ENCODE data around the gene SLC37A4. TPM values are rescaled to one million over a fixed set of nuclear protein-coding genes. Genes with fewer than 3 reads are reported as not detected.
"Not testable (repeated sequence)": the region's sequence is repeated elsewhere in the genome, so short reads cannot be mapped to it uniquely, and the experiment has no call there.

The SLC37A4 gene
- total RNA-seq, 1 donor: 2.4 TPM

DNA sequence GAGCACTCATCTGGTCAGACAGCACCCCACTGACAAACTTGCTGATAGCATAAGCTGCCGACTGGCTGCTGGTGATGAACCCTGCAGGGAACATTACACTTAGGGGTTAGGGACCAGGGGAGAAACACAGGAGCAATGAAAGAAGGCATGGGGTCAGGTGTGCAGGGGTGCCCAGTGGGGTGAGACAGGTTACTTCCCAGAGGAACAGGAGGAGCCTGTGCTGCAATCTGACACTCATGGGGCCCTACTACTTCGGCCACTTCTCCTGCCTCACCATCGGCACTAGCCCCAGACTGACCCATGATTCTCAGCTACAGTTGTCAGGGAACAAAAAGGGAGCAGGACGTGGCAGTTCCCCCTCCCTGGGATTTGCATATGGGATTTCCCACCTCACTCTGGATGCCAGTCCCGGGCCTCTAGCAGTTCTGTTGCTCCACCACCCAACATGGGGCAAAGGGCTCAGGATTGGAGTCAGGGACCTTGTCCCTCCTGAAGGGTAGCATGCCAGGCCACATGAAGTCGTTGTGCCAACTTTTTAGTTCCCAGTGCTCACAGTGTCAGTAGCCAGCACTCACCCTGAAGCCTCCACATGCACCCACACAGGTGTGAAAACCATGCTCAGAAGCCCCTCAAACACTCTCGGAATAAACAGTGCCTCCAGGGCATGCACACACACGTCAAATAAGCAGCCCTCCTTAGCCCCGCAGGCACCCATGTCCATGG lies 2.2 kb downstream of the SLC37A4 start:
- Histone ChIP-seq H3K27me3 (ENCODE audit: insufficient read depth, low read length) (no peaks in the 10 kb centered on the region), H3K9me3 (ENCODE audit: low read depth, low read length) (no peaks in the 10 kb centered on the region), H3K4me1 (ENCODE audit: insufficient read depth, low read length) (peaks cover 19% of the 10 kb centered on the region), H3K4me3 (ENCODE audit: low read length) (no peak overlapping the region)

- peaks cover 19% of the 10 kb centered on the region for H3K4me1 ChIP-seq (ENCODE audit: insufficient read depth, low read length)
- no peaks in the 10 kb centered on the region for H3K27me3 ChIP-seq (ENCODE audit: insufficient read depth, low read length)
- H3K4me3 ChIP-seq (ENCODE audit: low read length): no peak overlapping the region
- H3K9me3 ChIP-seq (ENCODE audit: low read depth, low read length): no peaks in the 10 kb centered on the region
Observed at GRCh38 chr11:119027561-119028345, 2.9 kb downstream of the SLC37A4 start.

GRCh38 chr11:119026970-119027369 lies 3.7 kb downstream of the SLC37A4 start:
- no peaks in the 10 kb centered on the region for H3K27me3 ChIP-seq (ENCODE audit: insufficient read depth, low read length)
- peaks cover 19% of the 10 kb centered on the region for H3K4me1 ChIP-seq (ENCODE audit: insufficient read depth, low read length)
- no peak overlapping the region for H3K4me3 ChIP-seq (ENCODE audit: low read length)
- H3K9me3 ChIP-seq (ENCODE audit: low read depth, low read length): no peaks in the 10 kb centered on the region

DNA sequence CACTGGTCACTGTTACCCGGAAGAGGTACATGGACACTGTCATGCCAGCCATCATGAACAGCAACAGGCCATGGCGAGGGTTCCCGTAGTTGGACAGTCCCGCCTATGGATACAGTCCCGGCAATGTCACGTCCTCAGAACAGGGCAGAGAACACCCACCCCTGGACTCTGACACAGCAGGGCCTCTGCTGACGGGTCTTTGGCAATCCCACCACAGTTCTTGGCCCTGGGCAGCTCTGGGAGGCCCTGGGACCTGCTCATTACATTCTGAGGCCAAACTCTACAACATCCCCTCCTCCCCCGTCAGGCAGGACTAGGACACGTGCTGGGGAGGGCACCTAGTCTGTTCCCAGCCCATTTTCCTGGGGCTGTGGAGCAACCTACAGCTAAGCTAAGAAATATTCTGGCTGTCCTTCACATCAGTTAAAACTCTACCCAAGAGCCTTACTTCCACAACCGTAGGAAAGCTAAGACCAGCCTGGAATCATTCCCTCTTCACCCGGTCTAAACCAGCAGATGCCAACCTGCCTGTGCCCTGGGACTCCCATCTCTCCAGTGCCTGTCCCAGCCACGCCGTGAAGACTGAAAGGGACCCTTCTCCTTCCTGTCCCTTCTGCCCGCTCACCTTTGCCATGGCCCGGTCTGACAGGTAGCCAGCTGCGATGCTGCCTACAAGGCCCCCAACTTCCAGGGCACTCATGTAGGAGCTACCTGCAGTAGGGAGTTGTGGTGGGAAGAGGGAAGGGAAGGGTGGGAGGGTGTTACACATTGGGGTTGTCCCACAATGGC lies 4.5 kb downstream of the SLC37A4 start:
- peaks cover 19% of the 10 kb centered on the region for H3K4me1 ChIP-seq (ENCODE audit: insufficient read depth, low read length)
- no peaks in the 10 kb centered on the region for H3K27me3 ChIP-seq (ENCODE audit: insufficient read depth, low read length)
- H3K4me3 ChIP-seq (ENCODE audit: low read length): no peak overlapping the region
- no peaks in the 10 kb centered on the region for H3K9me3 ChIP-seq (ENCODE audit: low read depth, low read length)

DNA sequence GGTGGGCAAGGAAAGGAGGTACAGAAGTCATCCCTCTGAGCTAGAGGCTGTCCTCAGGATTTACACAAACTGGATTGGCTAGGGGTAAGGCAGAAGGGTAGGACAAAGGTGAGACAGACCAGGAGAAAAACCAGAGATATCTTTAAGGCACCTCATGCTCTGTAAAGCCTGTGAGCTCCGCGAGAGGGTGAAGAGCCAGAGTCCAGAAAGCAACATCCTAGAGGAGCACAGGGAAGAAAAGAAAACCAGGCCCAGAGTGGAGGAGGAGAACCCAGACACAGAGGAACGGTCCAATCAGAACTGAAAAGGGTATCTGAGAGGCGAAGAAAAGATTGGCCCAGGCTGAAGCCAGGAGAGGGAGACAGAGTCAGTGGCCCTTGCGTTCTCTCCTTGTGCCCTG lies 5.1 kb downstream of the SLC37A4 start:
- no peaks in the 10 kb centered on the region for H3K27me3 ChIP-seq (ENCODE audit: insufficient read depth, low read length)
- H3K9me3 ChIP-seq (ENCODE audit: low read depth, low read length): no peaks in the 10 kb centered on the region
- peaks cover 16% of the 10 kb centered on the region for H3K4me1 ChIP-seq (ENCODE audit: insufficient read depth, low read length)
- H3K4me3 ChIP-seq (ENCODE audit: low read length): no peak overlapping the region

- peaks cover 17% of the 10 kb centered on the region for H3K4me1 ChIP-seq (ENCODE audit: insufficient read depth, low read length)
Observed at GRCh38 chr11:119025099-119025473, 5.6 kb downstream of the SLC37A4 start.

GRCh38 chr11:119024430-119025098 lies 6.1 kb downstream of the SLC37A4 start:
- Histone ChIP-seq H3K4me1 (ENCODE audit: insufficient read depth, low read length) (peaks cover 17% of the 10 kb centered on the region), H3K27me3 (ENCODE audit: insufficient read depth, low read length) (no peaks in the 10 kb centered on the region), H3K4me3 (ENCODE audit: low read length) (no peak overlapping the region), H3K9me3 (ENCODE audit: low read depth, low read length) (no peaks in the 10 kb centered on the region)

More at GRCh38 chr11:119025099-119025473, 5.6 kb downstream of the SLC37A4 start:
- Histone ChIP-seq H3K9me3 (ENCODE audit: low read depth, low read length) (no peaks in the 10 kb centered on the region), H3K4me3 (ENCODE audit: low read length) (no peak overlapping the region), H3K27me3 (ENCODE audit: insufficient read depth, low read length) (no peaks in the 10 kb centered on the region)

GRCh38 chr11:119023741-119024140 lies 6.9 kb downstream of the SLC37A4 start:
- Histone ChIP-seq H3K4me1 (ENCODE audit: insufficient read depth, low read length) (peaks cover 15% of the 10 kb centered on the region), H3K27me3 (ENCODE audit: insufficient read depth, low read length) (no peaks in the 10 kb centered on the region)

DNA sequence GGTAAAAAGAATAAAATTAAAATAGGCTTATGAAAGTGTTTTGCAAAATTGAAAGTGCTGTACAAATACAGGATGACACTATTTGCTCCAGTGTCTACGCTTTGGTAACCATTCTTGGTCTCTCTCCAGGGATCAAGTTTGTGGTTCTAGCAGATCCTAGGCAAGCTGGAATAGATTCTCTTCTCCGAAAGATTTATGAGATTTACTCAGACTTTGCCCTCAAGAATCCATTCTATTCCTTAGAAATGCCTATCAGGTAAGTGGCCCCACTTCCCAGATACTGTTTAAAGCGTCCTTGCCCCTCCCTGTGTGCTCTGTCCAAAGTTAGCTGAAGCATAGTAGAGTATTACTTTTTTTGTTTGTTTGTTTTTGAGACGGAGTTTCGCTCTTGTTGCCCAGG lies 9.0 kb downstream of the SLC37A4 start:
- H3K27me3 ChIP-seq (ENCODE audit: insufficient read depth, low read length): no peaks in the 10 kb centered on the region
- no peak overlapping the region for H3K4me3 ChIP-seq (ENCODE audit: low read length)
- H3K4me1 ChIP-seq (ENCODE audit: insufficient read depth, low read length): peaks cover 25% of the 10 kb centered on the region
- no peaks in the 10 kb centered on the region for H3K9me3 ChIP-seq (ENCODE audit: low read depth, low read length)

More at GRCh38 chr11:119023741-119024140, 6.9 kb downstream of the SLC37A4 start:
- no peaks in the 10 kb centered on the region for H3K9me3 ChIP-seq (ENCODE audit: low read depth, low read length)
- H3K4me3 ChIP-seq (ENCODE audit: low read length): no peak overlapping the region

DNA sequence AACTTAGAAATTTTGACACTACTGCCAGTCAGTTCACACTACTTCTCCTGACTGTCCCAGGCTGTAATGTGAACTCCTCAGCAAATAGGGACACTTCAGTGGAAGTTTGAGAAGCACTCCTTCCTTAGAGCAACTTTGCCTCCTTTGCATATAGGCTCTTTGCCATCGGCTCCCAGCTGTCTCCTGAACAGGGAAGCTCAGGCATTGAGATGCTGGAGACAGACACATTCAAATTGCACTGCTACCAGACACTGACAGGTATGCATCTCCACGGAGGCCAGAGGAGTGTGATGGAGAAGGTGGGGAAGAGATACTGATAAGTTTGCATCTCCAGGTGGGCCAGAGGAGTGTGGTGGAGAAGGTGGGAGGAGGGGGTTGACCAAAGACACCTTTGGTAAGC lies 10.7 kb downstream of the SLC37A4 start:
- Histone ChIP-seq H3K4me3 (ENCODE audit: low read length) (no peak overlapping the region), H3K27me3 (ENCODE audit: insufficient read depth, low read length) (no peaks in the 10 kb centered on the region), H3K4me1 (ENCODE audit: insufficient read depth, low read length) (peaks cover 35% of the 10 kb centered on the region), H3K9me3 (ENCODE audit: low read depth, low read length) (no peaks in the 10 kb centered on the region)

DNA sequence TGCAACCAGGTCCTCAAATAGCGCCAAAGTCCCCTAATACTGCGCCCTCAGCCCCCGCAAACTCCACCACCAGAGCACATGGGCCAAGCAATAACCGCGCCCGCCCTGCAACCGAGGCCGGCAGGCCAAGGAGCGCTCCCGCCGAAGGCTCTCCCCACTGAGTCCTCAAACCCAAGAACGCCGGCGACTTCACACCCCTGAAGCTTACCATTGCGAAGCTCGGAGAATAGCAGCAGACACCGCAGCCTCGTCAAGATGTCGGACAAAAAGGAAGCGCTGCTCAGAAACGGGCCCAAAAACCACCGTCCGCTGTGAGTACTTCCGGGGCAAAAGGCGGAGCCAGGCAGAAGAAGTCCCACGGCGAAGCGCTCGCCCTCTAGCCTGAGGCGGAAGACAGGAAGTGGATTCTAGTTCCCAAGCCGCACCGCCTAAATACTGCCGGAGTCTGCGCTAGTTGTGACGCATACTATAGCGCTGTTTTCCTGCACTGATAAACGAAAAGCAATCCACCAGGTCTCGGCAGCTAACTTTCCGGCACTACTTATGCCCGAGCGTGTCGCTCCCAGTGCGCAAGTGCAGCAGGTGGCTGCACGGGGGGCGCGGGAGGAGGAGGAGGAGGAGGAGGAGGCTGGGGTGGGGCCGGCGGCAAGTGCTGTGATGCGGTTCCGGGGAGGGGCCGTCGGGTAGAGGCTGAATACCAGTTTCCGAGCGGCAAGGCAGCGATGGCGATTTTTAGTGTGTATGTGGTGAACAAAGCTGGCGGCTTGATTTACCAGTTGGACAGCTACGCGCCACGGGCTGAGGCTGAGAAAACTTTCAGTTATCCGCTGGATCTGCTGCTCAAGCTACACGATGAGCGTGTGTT lies 12.4 kb downstream of the SLC37A4 start, which contains the start of the genes RPS25 and TRAPPC4:
Gene RPS25 (minus strand): TSS at position 270 of the 865 bp plus-strand sequence. CDS start 59 bp downstream, at position 211.
Gene TRAPPC4 (plus strand): TSS at position 693 of the 865 bp plus-strand sequence. CDS start 30 bp downstream, at position 723.
- H3K27me3 ChIP-seq (ENCODE audit: insufficient read depth, low read length): no peaks in the 10 kb centered on the region
- H3K4me1 ChIP-seq (ENCODE audit: insufficient read depth, low read length): peaks cover 35% of the 10 kb centered on the region
- peak within 1 kb of the TSS; percentile 82 for H3K4me3 ChIP-seq (ENCODE audit: low read length)
- H3K9me3 ChIP-seq (ENCODE audit: low read depth, low read length): no peaks in the 10 kb centered on the region

GRCh38 chr11:119017377-119017776 lies 13.3 kb downstream of the SLC37A4 start:
- Histone ChIP-seq H3K4me3 (ENCODE audit: low read length) (peak overlapping the region; percentile 82), H3K4me1 (ENCODE audit: insufficient read depth, low read length) (peaks cover 35% of the 10 kb centered on the region)
- H3K27me3 ChIP-seq (ENCODE audit: insufficient read depth, low read length); H3K9me3 ChIP-seq (ENCODE audit: low read depth, low read length): not testable (repeated sequence)

GRCh38 chr11:119016216-119017009 lies 14.3 kb downstream of the SLC37A4 start:
- Histone ChIP-seq H3K27me3 (ENCODE audit: insufficient read depth, low read length) (no peaks in the 10 kb centered on the region), H3K4me1 (ENCODE audit: insufficient read depth, low read length) (peaks cover 35% of the 10 kb centered on the region), H3K9me3 (ENCODE audit: low read depth, low read length) (no peaks in the 10 kb centered on the region), H3K4me3 (ENCODE audit: low read length) (no peak overlapping the region)

Data from mononuclear cell (primary cell).